ENCODE measurements around the gene SYT5.

SYT5 gene

GRCh38 chr19:55216461-55217198 is 36.5 kb upstream of the SYT5 start:
- TF ChIP-seq CTCF (IDR thresholded peaks at IDR 0.05) (no peak), ZFX (IDR thresholded peaks at IDR 0.05; ENCODE audit: borderline replicate concordance) (no peak)
- peak overlapping the region; percentile 98 for H3K27ac ChIP-seq

GRCh38 chr19:55213547-55213946 is 33.5 kb upstream of the SYT5 start:
- H3K27ac ChIP-seq = no peak overlapping the region
- TF ChIP-seq ZFX (IDR thresholded peaks at IDR 0.05; ENCODE audit: borderline replicate concordance) (no peak), CTCF (IDR thresholded peaks at IDR 0.05) (no peak)

GRCh38 chr19:55212447-55212846 is 32.4 kb upstream of the SYT5 start:
- TF ChIP-seq CTCF (IDR thresholded peaks at IDR 0.05) = peak; percentile 41
- TF ChIP-seq ZFX (IDR thresholded peaks at IDR 0.05; ENCODE audit: borderline replicate concordance) = no peak
- H3K27ac ChIP-seq = no peak overlapping the region

GRCh38 chr19:55209693-55210472 is 29.8 kb upstream of the SYT5 start:
- no peak for TF ChIP-seq CTCF (IDR thresholded peaks at IDR 0.05)
- TF ChIP-seq ZFX (IDR thresholded peaks at IDR 0.05; ENCODE audit: borderline replicate concordance) = no peak
- H3K27ac ChIP-seq = peak overlapping the region; percentile 71

- peak within 1 kb of the TSS; percentile 71 for H3K27ac ChIP-seq
- no peak for TF ChIP-seq CTCF (IDR thresholded peaks at IDR 0.05)
- no peak for TF ChIP-seq ZFX (IDR thresholded peaks at IDR 0.05; ENCODE audit: borderline replicate concordance)
These were observed 29.0 kb upstream of the SYT5 start, which contains the start of gene PTPRH for GRCh38 chr19:55208880-55209692. TSS of gene PTPRH (minus strand) at chr19:55209501. CDS start at chr19:55209433, 68 bp downstream.

GRCh38 chr19:55206664-55207500 is 26.8 kb upstream of the SYT5 start:
- H3K27ac ChIP-seq = no peak overlapping the region
- TF ChIP-seq CTCF (IDR thresholded peaks at IDR 0.05) (no peak), ZFX (IDR thresholded peaks at IDR 0.05; ENCODE audit: borderline replicate concordance) (no peak)

All from 22Rv1 (cell line).